SIG-M5 treated with dmso at 0.1 percent for 504 hours (cell line): ENCODE results near the gene LRRK2.

Experiments used
- DNase-seq: peaks from one replicate; lab custom pipeline; 2025; ENCODE audit not compliant: unreplicated experiment; lab: John Stamatoyannopoulos, UW

Gene LRRK2

GRCh38 chr12:40390980-40391379 lies 166.2 kb downstream of the LRRK2 start:
- DNase-seq, result no peak

- DNase-seq, result no peak
These were observed 168.2 kb downstream of the LRRK2 start for GRCh38 chr12:40393026-40393425.

GRCh38 chr12:40399656-40400055 lies 174.9 kb downstream of the LRRK2 start:
- no peak for DNase-seq

DNA sequence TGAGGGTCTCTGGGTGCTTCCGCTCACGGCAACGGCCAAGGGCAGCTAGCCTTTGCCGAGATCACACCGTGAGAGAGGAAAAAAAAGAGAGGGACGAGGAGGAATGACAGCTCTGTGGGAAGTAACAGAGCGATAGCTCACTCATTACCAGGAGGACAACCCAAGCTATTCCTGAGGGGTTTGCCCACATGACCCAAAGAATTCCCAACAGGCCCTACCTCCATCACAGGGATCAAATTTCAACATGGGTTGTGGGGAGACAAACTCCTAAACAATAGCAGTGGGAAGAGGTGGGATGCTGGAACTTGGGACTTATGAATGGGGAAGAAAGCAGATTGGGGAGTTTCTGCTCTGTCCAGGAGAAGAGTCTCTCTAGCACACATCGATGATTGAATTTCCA lies 180.6 kb downstream of the LRRK2 start:
- no peak for DNase-seq
